Measurements from ENCODE around the gene ANKRD55. TPM values are rescaled to one million over a fixed set of nuclear protein-coding genes. Genes with fewer than 3 reads are reported as not detected.
A peak's percentile ranks its signal among the peaks of the same experiment; 100 is the strongest.

ANKRD55 gene
- total RNA-seq, 2 experiments from 2014 or later: 9.7 to 10.2 TPM

- Mint-ChIP-seq H3K36me3 (ENCODE audit: low read depth) (peaks cover 58% of the 10 kb centered on the region), H3K4me3 (no peak overlapping the region), H3K4me1 (ENCODE audit: low read depth) (peaks cover 33% of the 10 kb centered on the region), H3K27me3 (no peaks in the 10 kb centered on the region), H3K9me3 (no peaks in the 10 kb centered on the region), H3K27ac (peak overlapping the region; percentile 68)
- no peak for TF ChIP-seq CTCF (IDR thresholded peaks at IDR 0.05)
- POLR2A ChIA-PET: interaction anchor here (1.6 kb wide), 1 partner anchor 11 kb away, joined by 4 read pairs; no protein-coding TSS in a partner anchor
- peaks cover 4% of the 10 kb centered on the region for H3K36me3 ChIP-seq (ENCODE audit: insufficient read depth, low read length)
- CTCF ChIA-PET: no interaction called here
- intact Hi-C loops (cut with DNase I, micrococcal nuclease): loop anchor here in 1 of 2 experiments (5.0 kb wide), 1 partner anchor 71 kb away; no protein-coding TSS in a partner anchor
- H3K4me1 ChIP-seq (ENCODE audit: insufficient read depth, low read length): peaks cover 12% of the 10 kb centered on the region
- no peaks in the 10 kb centered on the region for H3K9me3 ChIP-seq (ENCODE audit: control insufficient read depth in 1 of 2, insufficient read depth in 1 of 2, low read length in 2 of 2)
- ATAC-seq (ENCODE audit: poor library complexity) (no peak), DNase-seq (no peak)
- H3K4me3 ChIP-seq (ENCODE audit: low read length): no peak overlapping the region
- no peaks in the 10 kb centered on the region for H3K27me3 ChIP-seq (ENCODE audit: control insufficient read depth in 1 of 2, insufficient read depth in 2 of 2, low read length in 2 of 2)
- no peak overlapping the region for H3K27ac ChIP-seq (ENCODE audit: low read depth in 1 of 2, low read length in 2 of 2)
These were observed 121.7 kb downstream of the ANKRD55 start for GRCh38 chr5:56111404-56111781.

- Mint-ChIP-seq H3K27me3 (no peaks in the 10 kb centered on the region), H3K36me3 (ENCODE audit: low read depth) (peaks cover 58% of the 10 kb centered on the region), H3K4me3 (no peak overlapping the region), H3K9me3 (no peaks in the 10 kb centered on the region), H3K4me1 (ENCODE audit: low read depth) (peaks cover 38% of the 10 kb centered on the region), H3K27ac (peak overlapping the region; percentile 68)
- TF ChIP-seq CTCF (IDR thresholded peaks at IDR 0.05): no peak
- Histone ChIP-seq H3K36me3 (ENCODE audit: insufficient read depth, low read length) (peaks cover 4% of the 10 kb centered on the region), H3K27me3 (ENCODE audit: control insufficient read depth in 1 of 2, insufficient read depth in 2 of 2, low read length in 2 of 2) (no peaks in the 10 kb centered on the region), H3K27ac (ENCODE audit: low read depth in 1 of 2, low read length in 2 of 2) (no peak overlapping the region), H3K4me3 (ENCODE audit: low read length) (no peak overlapping the region), H3K4me1 (ENCODE audit: insufficient read depth, low read length) (peaks cover 17% of the 10 kb centered on the region), H3K9me3 (ENCODE audit: control insufficient read depth in 1 of 2, insufficient read depth in 1 of 2, low read length in 2 of 2) (no peaks in the 10 kb centered on the region)
- DNase-seq (no peak), ATAC-seq (ENCODE audit: poor library complexity) (no peak)
- POLR2A ChIA-PET: interaction anchor here (1.6 kb wide), 1 partner anchor 10 kb away, joined by 4 read pairs; no protein-coding TSS in a partner anchor
- intact Hi-C loops (cut with DNase I, micrococcal nuclease): loop anchor here in 1 of 2 experiments (5.0 kb wide), 1 partner anchor 71 kb away; no protein-coding TSS in a partner anchor
- CTCF ChIA-PET: no interaction called here
These were observed 122.3 kb downstream of the ANKRD55 start for GRCh38 chr5:56110646-56111403.

GRCh38 chr5:56108246-56108645 lies 124.9 kb downstream of the ANKRD55 start:
- peaks cover 48% of the 10 kb centered on the region for H3K36me3 Mint-ChIP-seq (ENCODE audit: low read depth)
- Histone ChIP-seq H3K36me3 (ENCODE audit: insufficient read depth, low read length) (peaks cover 4% of the 10 kb centered on the region), H3K27me3 (ENCODE audit: control insufficient read depth in 1 of 2, insufficient read depth in 2 of 2, low read length in 2 of 2) (no peaks in the 10 kb centered on the region), H3K4me3 (ENCODE audit: low read length) (no peak overlapping the region), H3K27ac (ENCODE audit: low read depth in 1 of 2, low read length in 2 of 2) (peak overlapping the region in 1 of 2 donors; percentile 37), H3K4me1 (ENCODE audit: insufficient read depth, low read length) (peaks cover 29% of the 10 kb centered on the region), H3K9me3 (ENCODE audit: control insufficient read depth in 1 of 2, insufficient read depth in 1 of 2, low read length in 2 of 2) (no peaks in the 10 kb centered on the region)
- CTCF ChIA-PET: interaction anchor here (0.7 kb wide), 1 partner anchor 40 kb away, joined by 3 read pairs; no protein-coding TSS in a partner anchor
- intact Hi-C loops (cut with DNase I, micrococcal nuclease): loop anchor here in 1 of 2 experiments (5.0 kb wide), 3 partner anchors 39 to 126 kb away; no protein-coding TSS in a partner anchor
- peaks cover 64% of the 10 kb centered on the region for H3K4me1 Mint-ChIP-seq (ENCODE audit: low read depth)
- peak overlapping the region; percentile 88 for H3K27ac Mint-ChIP-seq
- DNase-seq: no peak
- no peaks in the 10 kb centered on the region for H3K9me3 Mint-ChIP-seq
- no peaks in the 10 kb centered on the region for H3K27me3 Mint-ChIP-seq
- H3K4me3 Mint-ChIP-seq: peak overlapping the region; percentile 34
- ATAC-seq (ENCODE audit: poor library complexity): no peak
- POLR2A ChIA-PET: interaction anchor here (0.9 to 6.1 kb wide), 6 partner anchors 15 to 801 kb away, joined by 3 to 54 read pairs (median 5); partner anchors contain the start of genes DHX29, IL6ST and MTREX
- no peak for TF ChIP-seq CTCF (IDR thresholded peaks at IDR 0.05)
